HL-60 (cell line): ENCODE results near the gene CLRN3.

Experiments used
- CTCF ChIP-seq: IDR thresholded peaks from one replicate; pipeline ENCODE4 v1.5.1; 2011; ENCODE audit warnings: low read length, control low read depth, inconsistent platforms; ENCODE audit not compliant: insufficient read depth
- POLR2AphosphoS5 ChIP-seq: IDR thresholded peaks from 2 replicates; pipeline ENCODE4 v1.6.1; 2012; ENCODE audit warnings: low read depth
- REST ChIP-seq: IDR thresholded peaks from 2 replicates; pipeline ENCODE4 v1.6.1; 2012; ENCODE audit warnings: low read depth; ENCODE audit not compliant: insufficient replicate concordance

- no peak for TF ChIP-seq CTCF
- no peak for TF ChIP-seq POLR2AphosphoS5
- no peak for TF ChIP-seq REST
Measured at GRCh38 chr10:127903789-127904188, 11.0 kb upstream of the CLRN3 start.
